GM19025 (cell line): ENCODE data around the gene GCDH.
"Not testable (repeated sequence)": the region's sequence is repeated elsewhere in the genome, so short reads cannot be mapped to it uniquely, and the experiment has no call there.

Experiments
- ATAC-seq: cut with Tn5 transposase; IDR thresholded peaks from one replicate; pipeline ENCODE4 v1.9.1; 2021; ENCODE audit warnings: mild to moderate bottlenecking, low read depth, moderate library complexity; ENCODE audit not compliant: unreplicated experiment

Gene GCDH

DNA sequence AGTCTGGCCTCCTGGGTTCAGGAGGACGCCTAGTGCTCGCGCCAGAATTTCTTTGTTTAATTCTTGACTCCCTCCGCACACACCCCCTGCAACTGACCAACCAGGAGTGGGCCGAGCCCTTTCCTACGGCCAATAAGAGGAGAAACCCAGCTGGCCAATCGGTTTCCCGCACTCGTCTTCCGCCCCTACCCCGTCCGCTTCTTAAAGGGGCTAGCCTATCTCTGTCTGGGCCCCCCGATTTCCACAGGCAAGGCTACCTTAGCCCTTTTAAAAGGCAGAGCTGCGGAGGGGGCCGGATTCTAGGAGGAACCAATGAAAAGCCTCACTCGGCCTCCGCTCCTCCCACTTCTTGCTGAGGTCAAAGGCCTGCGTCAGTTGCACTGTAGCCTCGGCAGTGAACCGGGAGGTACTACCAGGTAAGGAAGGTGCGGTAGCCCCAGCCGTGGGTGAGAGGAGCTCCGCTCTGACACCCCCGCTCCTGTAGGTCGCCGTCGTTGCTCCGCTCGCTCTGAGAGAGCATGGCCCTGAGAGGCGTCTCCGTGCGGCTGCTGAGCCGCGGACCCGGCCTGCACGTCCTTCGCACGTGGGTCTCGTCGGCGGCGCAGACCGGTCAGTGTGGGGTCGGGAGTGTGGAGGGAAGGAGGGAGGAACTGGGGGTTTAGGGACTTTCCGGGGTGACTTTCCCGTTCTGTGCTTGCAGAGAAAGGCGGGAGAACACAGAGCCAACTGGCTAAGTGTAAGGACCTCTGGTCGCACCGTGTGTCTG, at the start of gene GCDH:
GCDH (plus strand) TSS at position 374 of the 766 bp plus-strand sequence; CDS start at position 519, 145 bp downstream.
- ATAC-seq, result peak; percentile 92

GRCh38 chr19:12842511-12842910, 48.4 kb upstream of the GCDH start:
- ATAC-seq, result no peak

DNA sequence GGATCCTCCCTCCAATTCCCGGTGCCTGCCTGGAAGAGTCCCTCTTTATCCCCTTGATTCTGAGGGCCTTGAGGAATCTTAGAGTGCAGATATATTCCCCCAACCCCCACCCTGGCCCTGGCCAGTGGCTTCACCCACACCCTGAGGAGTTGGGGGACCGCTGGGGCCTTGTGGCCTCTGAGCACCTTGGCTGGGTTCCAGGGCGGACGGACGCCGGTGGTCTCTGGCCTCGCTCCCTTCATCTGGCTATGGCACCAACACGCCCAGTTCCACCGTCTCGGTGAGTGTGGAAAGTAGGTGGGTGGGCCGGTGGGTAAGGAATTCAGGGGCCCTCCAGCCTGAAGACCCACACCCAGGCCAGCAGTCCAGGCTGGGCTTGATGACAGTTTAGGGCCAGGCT, 47.6 kb upstream of the GCDH start:
- no peak for ATAC-seq

DNA sequence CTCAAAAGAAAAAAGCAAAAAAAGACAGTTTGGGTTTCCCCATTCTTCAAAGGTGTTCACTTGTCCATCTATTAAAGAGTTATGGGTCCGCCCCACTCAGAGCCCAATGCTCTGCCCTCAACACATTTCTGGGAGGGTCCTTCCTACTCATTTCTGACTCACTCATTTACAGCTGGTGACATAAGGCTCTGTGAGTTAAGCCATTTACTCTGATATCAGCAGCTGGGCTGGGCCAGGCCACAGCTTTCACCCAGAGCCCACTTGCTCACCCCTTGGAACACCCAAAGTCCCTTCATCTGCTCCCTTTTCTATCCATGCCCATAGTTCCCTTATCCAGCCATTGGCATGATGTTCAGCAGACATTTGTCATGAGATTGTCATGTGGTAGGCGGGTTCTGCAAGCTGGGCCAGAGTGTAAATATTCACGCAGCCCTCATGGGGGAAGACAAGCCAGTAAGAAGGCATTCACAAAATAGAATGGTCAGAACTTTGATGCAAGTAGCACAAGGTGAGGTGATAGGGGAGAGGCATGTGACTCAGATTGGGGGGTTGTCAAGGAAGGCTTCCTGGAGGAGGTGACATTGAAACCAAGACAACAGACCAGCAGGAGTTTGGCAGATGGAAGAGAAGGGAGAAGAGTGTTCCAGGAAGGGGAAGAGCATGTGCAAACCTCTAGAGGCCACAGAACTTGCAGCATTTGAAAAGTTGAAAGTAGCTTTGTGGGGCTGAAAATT, 46.8 kb upstream of the GCDH start:
- no peak for ATAC-seq

DNA sequence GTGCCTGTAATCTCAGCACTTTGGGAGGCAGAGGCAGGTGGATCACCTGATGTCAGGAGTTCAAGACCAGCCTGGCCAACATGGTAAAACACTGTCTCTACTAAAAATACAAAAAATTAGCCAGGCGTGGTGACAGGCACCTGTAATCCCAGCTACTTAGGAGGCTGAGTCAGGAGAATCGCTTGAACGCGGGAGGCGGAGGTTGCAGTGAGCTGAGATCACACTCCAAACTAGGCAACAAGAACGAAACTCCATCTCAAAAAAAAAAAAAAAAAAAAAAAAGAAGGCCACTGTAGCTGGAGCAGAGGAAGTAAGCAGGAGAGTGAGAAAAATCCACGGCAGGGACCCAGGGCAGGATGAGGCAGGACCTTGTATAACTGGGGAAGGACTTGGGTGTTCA, 44.3 kb upstream of the GCDH start:
- ATAC-seq, result not testable (repeated sequence)

- ATAC-seq, result no peak
Observed at GRCh38 chr19:12847159-12848139, 43.5 kb upstream of the GCDH start.

GRCh38 chr19:12856653-12857052, 34.3 kb upstream of the GCDH start:
- no peak for ATAC-seq

DNA sequence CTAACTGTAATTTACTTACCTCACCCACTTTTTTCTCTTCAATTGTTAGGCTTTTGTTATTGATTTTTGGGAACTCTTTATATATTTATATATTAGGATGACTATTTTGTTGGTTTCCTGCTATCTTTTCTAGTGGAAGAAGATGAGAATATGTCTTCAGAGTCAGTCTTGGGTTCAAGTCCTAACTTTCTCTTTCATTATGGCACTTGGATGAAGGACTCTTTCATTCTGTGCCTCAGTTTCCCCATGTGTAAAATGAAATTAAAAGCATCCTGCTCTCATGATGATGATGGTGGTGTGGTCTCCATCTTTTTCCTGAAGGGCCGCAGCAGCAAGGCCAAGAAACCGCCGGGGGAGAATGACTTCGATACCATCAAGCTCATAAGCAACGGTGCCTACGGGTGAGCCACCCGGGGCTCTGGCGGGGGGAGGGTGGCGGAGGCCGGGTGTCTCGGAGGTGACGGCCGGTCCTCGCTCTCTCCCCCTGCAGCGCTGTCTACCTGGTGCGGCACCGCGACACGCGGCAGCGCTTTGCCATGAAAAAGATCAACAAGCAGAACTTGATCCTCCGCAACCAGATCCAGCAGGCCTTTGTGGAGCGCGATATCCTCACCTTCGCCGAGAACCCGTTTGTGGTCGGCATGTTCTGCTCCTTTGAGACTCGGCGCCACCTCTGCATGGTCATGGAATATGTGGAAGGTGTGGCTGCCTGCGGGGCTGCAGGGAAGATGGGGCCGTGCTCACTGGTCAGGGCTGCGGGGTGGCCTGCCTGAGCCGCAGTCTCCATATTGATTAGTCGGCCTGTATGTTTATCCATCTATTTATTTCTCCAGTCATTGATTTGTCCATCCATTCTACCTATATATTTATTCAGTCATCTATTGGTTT, 32.7 kb upstream of the GCDH start:
- no peak for ATAC-seq

DNA sequence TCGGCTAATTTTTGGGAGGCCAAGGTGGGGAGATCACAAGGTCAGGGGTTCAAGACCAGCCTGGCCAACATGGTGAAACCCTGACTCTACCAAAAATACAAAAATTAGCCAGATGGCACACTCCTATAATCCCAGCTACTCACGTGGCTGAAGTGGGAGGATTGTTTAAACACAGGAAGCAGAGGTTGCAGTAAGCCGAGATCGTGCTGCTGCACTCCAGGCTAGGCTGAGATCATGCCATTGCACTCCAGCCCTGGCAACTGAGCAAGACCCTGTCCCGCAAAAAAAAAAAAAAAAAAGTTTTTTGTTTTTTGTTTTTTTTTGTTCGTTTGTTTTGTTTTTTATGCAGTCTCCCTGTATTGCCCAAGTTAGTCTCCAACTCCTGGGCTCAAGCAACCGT, 31.4 kb upstream of the GCDH start:
- ATAC-seq, result no peak

DNA sequence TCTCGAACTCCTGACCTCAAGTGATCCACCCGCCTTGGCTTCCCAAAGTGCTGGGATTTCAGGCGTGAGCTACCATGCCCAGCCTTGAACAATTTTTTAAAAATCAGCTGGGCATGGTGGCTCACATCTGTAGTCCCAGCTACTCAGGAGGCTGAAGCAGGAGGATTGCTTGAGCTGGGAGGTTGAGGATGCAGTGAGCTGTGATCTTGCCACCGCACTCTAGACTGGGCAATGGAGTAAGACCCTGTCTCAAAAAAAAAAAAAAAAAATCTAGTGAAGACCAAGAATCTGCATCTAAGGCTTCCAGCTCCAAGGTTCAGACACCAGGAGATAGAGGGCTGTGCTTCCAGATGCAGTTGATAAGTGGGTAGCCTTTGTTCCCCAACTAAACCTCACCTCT, 26.8 kb upstream of the GCDH start:
- no peak for ATAC-seq

- no peak for ATAC-seq
Observed at GRCh38 chr19:12864721-12865715, 25.9 kb upstream of the GCDH start.

DNA sequence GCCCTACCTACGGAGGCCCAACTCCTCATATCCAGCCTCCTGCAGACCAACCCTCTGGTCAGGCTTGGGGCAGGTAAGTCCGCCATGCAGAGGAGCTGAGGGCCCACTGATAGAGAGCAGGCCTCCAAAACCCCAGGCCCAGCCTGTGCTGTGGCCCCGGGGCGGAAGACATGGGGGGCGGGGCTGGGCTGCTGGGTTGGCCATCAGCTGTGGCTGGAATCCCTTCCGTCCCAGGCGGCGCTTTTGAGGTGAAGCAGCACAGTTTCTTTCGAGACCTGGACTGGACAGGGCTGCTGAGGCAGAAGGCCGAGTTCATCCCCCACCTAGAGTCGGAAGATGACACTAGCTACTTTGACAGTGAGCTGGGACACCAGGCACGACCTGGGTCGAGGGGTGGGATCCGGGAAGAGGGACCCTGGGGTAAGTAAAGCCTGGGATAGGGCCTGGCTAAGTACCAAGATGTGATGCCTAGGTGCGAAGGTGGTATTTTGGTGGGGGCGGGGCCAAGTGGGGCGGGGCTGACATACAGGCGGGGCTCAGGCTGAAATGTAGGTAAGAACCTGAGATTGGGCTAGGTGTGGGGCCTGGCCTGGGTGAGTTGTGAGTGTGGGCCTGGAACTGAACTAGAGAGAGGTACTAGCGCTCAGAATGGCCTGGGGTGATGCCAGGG, 25.1 kb upstream of the GCDH start:
- ATAC-seq, result no peak

DNA sequence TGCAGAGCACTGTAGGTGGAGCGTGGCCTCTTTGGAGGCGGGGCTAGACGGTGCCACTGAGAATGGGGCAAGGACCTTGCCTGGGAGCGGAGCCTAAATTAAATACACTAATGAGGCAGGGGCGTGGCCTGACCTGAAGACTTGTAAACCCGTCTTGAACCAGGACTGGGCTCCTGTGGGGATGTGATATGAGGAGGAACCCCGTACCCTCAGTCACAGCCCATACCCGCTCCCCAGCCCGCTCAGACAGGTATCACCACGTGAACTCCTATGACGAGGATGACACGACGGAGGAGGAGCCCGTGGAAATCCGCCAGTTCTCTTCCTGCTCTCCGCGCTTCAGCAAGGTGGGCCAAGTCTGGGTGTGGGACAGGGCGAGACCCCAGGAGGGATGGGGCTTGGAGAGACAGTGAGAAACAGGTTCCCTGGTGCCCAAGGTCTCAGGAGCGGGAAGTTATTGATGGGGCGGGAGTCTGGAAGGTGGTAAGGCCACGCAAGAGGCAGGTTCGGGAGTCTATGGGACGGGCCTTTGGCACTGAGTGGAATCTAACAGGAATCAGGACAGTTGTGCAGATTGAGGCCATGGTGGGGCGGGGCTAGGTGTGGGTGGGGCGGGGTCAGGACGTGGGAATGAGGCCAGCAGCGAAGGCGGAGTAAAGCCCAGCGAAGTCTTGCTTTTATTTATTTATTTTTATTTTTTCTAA, 24.4 kb upstream of the GCDH start:
- ATAC-seq, result no peak

GRCh38 chr19:12867120-12868099, 23.6 kb upstream of the GCDH start:
- ATAC-seq, result no peak

DNA sequence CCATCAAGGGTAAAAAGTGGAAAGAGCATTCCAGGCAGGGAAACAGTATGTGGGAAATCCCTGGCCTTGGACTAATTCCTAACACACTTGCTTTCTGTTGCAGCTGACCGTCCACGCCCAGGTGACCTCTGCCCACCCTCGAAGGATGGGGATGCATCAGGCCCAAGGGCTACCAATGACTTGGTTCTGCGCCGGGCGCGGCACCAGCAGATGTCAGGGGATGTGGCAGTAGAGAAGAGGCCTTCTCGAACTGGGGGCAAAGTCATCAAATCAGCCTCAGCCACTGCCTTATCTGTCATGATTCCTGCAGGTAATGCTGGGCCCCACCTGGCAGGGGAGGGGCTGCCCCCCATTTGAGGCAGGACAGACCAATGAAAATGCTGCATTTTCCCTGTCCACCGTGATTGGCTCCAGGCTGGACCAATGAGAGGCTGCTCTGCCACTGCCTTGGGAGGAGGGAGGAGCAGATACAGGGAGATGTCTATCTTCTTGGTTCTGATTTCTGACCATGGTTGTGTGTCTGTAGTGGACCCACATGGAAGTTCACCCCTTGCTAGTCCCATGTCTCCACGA, 22.3 kb upstream of the GCDH start:
- no peak for ATAC-seq

GRCh38 chr19:12871681-12872080, 19.3 kb upstream of the GCDH start:
- ATAC-seq, result no peak
